ENCODE measurements around the gene STIMATE.

DNA sequence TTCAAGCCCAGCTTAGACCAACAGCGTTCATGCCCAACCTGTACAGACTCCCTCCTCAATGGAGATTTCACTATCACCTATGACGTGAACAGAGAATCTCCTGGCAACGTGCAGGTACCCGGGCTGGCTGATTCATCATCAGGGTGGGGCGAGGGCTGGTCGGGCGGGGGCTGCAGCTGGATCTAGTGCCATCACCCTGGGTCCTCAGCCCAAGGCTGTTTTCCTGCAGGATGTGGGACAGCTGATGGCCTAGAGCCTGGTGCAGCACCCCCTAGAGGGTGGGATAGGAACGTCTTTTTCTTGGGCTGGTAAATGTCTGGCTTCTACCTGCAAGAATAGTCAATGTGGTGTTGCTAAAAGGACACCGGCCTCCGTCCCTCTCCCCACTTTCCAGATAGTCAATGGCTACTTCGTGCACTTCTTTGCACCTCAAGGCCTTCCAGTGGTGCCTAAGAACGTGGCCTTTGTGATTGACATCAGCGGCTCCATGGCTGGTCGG lies 98.3 kb downstream of the STIMATE start:
- TF ChIP-seq, protein P1, sequence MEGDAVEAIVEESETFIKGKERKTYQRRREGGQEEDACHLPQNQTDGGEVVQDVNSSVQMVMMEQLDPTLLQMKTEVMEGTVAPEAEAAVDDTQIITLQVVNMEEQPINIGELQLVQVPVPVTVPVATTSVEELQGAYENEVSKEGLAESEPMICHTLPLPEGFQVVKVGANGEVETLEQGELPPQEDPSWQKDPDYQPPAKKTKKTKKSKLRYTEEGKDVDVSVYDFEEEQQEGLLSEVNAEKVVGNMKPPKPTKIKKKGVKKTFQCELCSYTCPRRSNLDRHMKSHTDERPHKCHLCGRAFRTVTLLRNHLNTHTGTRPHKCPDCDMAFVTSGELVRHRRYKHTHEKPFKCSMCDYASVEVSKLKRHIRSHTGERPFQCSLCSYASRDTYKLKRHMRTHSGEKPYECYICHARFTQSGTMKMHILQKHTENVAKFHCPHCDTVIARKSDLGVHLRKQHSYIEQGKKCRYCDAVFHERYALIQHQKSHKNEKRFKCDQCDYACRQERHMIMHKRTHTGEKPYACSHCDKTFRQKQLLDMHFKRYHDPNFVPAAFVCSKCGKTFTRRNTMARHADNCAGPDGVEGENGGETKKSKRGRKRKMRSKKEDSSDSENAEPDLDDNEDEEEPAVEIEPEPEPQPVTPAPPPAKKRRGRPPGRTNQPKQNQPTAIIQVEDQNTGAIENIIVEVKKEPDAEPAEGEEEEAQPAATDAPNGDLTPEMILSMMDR (IDR thresholded peaks at IDR 0.05; ENCODE audit: low read depth, low read length, poor library complexity, severe bottlenecking): peak; percentile 87
- no peak for TF ChIP-seq EZH2phosphoT487 (IDR thresholded peaks at IDR 0.05; ENCODE audit: borderline replicate concordance, low read length)
